Measurements from ENCODE around the gene FBXL20.
A peak's percentile ranks its signal among the peaks of the same experiment; 100 is the strongest.

DNA sequence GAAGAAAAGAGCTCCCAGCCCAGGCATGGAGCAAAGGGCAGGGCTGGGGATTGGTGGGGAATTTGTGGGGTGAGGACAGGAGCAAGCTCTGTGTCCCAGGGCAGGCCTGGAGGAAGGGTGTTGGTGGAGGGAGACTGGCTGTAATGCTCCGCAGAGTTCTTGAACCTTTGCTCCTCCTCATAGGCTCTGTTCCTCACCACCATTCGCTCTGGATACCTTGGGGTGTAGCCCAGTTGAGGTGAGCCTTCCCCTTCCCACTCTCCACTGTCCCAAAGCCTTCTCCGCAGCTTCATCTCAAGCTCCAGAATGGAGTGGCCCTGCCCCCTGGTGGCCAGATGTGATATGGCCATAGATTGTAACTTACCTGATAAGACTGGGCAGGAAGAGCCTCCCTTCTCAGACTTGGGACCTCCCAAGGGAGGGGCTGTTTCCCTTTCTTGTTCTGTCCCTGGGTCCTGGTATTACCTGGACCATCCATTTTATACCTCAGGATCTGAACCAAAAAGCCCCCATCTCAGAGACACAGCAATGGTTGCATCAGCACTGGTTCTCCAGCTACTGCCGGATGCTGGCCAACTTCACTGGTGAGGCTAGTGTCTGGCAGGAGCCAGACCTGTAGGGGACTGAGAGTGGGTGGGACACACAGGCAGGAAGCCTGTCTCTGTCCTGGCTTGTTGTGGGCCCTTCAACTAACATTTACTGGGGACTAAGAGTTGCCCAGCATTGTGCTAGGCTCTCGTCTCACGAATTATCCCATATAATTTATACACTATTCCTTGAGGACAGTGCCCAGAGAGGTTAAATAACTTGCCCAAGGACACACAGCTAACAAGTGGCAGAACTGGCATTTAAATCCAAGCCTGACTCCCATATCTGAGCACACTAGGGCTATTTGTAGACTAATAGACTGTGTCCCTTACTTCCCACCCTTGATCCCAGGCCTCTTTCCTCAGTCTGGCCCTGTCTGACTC, 156.5 kb downstream of the FBXL20 start:
- TF ChIP-seq, protein P1, sequence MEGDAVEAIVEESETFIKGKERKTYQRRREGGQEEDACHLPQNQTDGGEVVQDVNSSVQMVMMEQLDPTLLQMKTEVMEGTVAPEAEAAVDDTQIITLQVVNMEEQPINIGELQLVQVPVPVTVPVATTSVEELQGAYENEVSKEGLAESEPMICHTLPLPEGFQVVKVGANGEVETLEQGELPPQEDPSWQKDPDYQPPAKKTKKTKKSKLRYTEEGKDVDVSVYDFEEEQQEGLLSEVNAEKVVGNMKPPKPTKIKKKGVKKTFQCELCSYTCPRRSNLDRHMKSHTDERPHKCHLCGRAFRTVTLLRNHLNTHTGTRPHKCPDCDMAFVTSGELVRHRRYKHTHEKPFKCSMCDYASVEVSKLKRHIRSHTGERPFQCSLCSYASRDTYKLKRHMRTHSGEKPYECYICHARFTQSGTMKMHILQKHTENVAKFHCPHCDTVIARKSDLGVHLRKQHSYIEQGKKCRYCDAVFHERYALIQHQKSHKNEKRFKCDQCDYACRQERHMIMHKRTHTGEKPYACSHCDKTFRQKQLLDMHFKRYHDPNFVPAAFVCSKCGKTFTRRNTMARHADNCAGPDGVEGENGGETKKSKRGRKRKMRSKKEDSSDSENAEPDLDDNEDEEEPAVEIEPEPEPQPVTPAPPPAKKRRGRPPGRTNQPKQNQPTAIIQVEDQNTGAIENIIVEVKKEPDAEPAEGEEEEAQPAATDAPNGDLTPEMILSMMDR (conservative IDR thresholded peaks at IDR 0.05; ENCODE audit: low read length): peak; percentile 97
- TF ChIP-seq EZH2phosphoT487 (IDR thresholded peaks at IDR 0.05; ENCODE audit: borderline replicate concordance): no peak

Measured in Loucy (cell line).